Mammary epithelial cell (primary cell): ENCODE measurements around the gene SENP8.

ENCODE experiments used
- EZH2 ChIP-seq: IDR thresholded peaks from 2 replicates; pipeline ENCODE4 v1.6.1; 2012; ENCODE audit warnings: low read length, inconsistent platforms, borderline replicate concordance
- TF ChIP-seq, protein P1 (sequence below), 2 donors: IDR thresholded peaks in 1 of 2; conservative IDR thresholded peaks in 1 of 2; 2 replicates each; pipeline ENCODE4 v1.5.1; 2011 to 2012; ENCODE audit warnings: inconsistent platforms in 2 of 2, low read length in 2 of 2, mild to moderate bottlenecking in 2 of 2, control low read depth in 1 of 2, low read depth in 1 of 2; ENCODE audit not compliant: insufficient read depth in 1 of 2; ENCODE audit errors: extremely low read depth in 1 of 2

DNA sequence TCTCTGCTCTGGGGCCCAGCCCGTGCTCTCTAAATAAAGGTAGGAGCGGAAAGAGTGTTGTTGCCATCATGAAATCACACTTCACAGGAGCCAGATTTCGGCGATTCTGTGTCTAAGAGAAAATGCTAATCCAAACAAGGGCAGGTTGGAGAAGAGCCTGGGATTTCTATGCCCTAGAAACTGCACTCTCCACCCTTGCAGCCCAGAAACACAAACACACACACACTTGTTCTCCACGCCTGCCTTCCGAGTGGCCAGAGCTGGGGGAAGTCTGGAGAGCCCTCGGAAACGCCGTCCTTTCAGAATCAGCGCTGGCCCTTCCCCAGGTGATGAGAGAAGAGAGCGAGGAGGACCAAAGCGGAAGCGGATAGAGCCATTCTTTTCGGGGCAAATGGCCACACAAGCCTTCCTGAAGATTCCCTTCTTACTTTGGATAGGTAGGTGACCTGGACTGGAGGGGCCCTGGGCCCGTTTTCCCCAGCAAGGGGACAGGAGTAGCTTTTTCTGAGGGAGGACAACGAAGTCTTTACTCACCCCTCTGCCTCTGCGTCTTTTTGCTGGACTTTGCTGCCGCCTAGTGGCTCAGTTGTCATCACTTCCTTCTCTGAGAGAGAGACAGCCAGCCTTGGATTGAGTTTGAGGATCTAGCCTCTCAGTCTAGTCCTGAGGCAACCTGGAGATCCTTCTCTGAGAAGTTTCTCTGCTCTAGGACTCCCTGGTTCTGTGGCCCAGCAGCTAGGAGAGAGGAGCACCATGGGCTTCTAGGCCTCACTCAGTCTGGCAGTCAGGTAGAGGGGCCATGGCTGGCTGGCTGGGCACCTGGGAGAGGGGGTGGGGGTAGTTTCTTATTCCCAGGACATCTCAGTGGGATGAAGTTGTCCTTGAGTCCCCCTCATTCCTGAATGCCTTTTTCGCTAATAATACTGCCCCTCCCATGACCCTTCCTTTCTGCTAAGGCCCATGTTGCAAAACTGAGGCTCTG is 37.7 kb downstream of the SENP8 start:
- TF ChIP-seq, protein P1, sequence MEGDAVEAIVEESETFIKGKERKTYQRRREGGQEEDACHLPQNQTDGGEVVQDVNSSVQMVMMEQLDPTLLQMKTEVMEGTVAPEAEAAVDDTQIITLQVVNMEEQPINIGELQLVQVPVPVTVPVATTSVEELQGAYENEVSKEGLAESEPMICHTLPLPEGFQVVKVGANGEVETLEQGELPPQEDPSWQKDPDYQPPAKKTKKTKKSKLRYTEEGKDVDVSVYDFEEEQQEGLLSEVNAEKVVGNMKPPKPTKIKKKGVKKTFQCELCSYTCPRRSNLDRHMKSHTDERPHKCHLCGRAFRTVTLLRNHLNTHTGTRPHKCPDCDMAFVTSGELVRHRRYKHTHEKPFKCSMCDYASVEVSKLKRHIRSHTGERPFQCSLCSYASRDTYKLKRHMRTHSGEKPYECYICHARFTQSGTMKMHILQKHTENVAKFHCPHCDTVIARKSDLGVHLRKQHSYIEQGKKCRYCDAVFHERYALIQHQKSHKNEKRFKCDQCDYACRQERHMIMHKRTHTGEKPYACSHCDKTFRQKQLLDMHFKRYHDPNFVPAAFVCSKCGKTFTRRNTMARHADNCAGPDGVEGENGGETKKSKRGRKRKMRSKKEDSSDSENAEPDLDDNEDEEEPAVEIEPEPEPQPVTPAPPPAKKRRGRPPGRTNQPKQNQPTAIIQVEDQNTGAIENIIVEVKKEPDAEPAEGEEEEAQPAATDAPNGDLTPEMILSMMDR (conservative IDR thresholded peaks at IDR 0.05 in 1 of 2, IDR thresholded peaks at IDR 0.05 in 1 of 2; ENCODE audit: extremely low read depth in 1 of 2, insufficient read depth in 1 of 2, low read depth in 1 of 2, low read length in 2 of 2), result peak; percentile 86 to 90
- no peak for TF ChIP-seq EZH2
